Spleen (tissue), 7 donors: ENCODE results near the gene ZAR1L.

Source experiments
- CTCF ChIP-seq, 11 experiments: fragments of 200-600 bp in 7 of 11; fragments of 450-650 bp in 4 of 11; sonication (generic) in 4 of 11; IDR thresholded peaks in 8 of 11; conservative IDR thresholded peaks in 3 of 11; 1 replicate in 7 of 11; 2 replicates in 4 of 11; pipeline versions ENCODE4 v1.4.0 to v1.8.0; 2016 to 2021; ENCODE audit warnings: antibody characterized with exemption in 11 of 11, inconsistent platforms in 4 of 11, mild to moderate bottlenecking in 1 of 11
- POLR2A ChIP-seq, 3 donors: fragments of 450-650 bp; IDR thresholded peaks; one replicate each; pipeline ENCODE4 v1.5.1; 2017; ENCODE audit warnings: antibody characterized with exemption in 3 of 3, mild to moderate bottlenecking in 1 of 3
- POLR2AphosphoS5 ChIP-seq, 3 donors: sonication (generic); formaldehyde crosslinking; IDR thresholded peaks; one replicate each; pipeline ENCODE4 v1.5.1; 2017; ENCODE audit warnings: antibody characterized with exemption in 3 of 3
- donor health status: DM: no; HTN: no; CAD: no; lungs with moderate emphysema.
- donor health status: DM: no; HTN: no; CAD: no.
- donor health status: DM: no; HTN: no; CAD: no.

- TF ChIP-seq CTCF (IDR thresholded peaks at IDR 0.05 in 8 of 11, conservative IDR thresholded peaks at IDR 0.05 in 3 of 11) (no peak), POLR2AphosphoS5 (IDR thresholded peaks at IDR 0.05) (no peak), POLR2A (IDR thresholded peaks at IDR 0.05) (no peak)
Observed at GRCh38 chr13:32253911-32254399, 61.2 kb downstream of the ZAR1L start.
